Left lobe of liver (tissue), 2 donors: ENCODE results near the gene KCTD13. TPM values are rescaled to one million over a fixed set of nuclear protein-coding genes. Genes with fewer than 3 reads are reported as not detected.
"Not testable (repeated sequence)": the region's sequence is repeated elsewhere in the genome, so short reads cannot be mapped to it uniquely, and the experiment has no call there.

ENCODE experiments used
- ATAC-seq: fragments of 200-7000 bp; cut with Tn5 transposase; one replicate; pipeline ENCODE4 v1.9.1; 2020; ENCODE audit warnings: mild to moderate bottlenecking, moderate library complexity
- DNase-seq: peaks from one replicate; pipeline ENCODE4 v3.0.0-alpha.2; 2020; ENCODE audit warnings: low spot score
- total RNA-seq: library from RNA; stranded (reverse); gene quantifications from one replicate; pipeline ENCODE4 v1.2.1, GENCODE V29; 2021
- donor health status: DM: no; HTN: no; CAD: no; lungs with moderate emphysema.
- donor health status: DM: no; HTN: yes; CAD: no.

The KCTD13 gene
- total RNA-seq, 1 donor from 2014 or later: 9.8 TPM

GRCh38 chr16:29947897-29948296 is 21.9 kb upstream of the KCTD13 start:
- no peak for DNase-seq
- no peak for ATAC-seq

- ATAC-seq: no peak
- no peak for DNase-seq
Measured at GRCh38 chr16:29943846-29944799, 18.1 kb upstream of the KCTD13 start.

- ATAC-seq: no peak
- DNase-seq: no peak
Measured at GRCh38 chr16:29940656-29941055, 14.6 kb upstream of the KCTD13 start.

- not testable (repeated sequence) for ATAC-seq, DNase-seq
Measured at GRCh38 chr16:29931750-29932149, 5.7 kb upstream of the KCTD13 start.

DNA sequence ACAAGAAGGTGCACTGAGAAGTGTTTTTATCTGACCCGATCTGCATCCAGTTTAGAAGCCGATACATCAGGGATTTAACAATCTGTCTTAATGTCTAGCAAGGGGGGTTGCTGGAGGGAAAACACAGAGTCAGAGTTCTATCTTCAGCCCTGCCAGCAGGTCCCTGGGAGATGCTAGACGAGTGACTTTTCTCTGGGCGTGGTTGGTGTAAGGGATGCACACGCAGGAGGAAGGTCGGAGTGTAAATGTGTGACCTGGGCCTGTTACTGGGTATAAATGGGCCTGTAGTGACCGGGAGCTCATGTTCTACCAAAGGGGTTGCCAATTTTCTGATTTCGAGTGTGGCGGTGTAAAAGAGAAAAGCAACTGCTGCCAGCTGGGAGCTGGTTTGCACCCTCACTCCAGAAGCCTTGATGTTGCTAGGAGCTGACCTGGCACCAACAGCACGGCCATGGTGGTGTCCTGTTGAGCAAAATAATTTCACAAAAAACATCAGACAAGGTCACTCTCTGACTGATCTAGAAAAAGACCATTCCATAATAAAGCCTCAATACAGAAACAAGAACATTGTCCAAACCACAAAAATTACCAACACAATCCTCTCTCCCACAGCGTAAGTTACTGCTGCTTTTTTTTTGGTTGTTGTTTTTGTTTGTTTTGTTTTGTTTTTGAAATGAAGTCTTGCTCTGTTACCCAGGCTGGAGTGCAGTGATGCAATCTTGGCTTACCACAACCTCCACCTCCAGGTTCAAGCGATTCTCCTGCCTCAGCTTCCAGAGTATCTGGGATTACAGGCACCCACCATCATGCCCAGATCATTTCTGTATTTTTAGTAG is 1.3 kb upstream of the KCTD13 start:
- ATAC-seq (no peak), DNase-seq (no peak)

DNA sequence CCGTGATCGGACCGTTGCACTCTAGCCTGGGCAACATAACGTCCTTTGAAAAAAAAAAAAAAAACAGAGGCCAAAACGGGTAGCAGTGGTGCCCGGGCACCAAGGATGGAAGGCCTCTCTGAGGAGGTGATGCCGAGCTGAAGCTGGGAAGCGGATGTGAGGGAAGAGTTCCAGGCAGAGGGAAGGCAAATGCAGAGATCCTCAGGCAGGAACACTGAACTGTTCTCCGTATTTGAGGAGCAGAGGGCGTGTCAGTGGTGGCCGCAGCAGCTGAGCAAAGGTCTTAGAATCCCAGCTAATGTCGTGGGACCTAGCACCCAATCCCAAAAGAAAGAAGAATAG is 656 bp upstream of the KCTD13 start:
- ATAC-seq (peak; percentile 57), DNase-seq (no peak)

DNA sequence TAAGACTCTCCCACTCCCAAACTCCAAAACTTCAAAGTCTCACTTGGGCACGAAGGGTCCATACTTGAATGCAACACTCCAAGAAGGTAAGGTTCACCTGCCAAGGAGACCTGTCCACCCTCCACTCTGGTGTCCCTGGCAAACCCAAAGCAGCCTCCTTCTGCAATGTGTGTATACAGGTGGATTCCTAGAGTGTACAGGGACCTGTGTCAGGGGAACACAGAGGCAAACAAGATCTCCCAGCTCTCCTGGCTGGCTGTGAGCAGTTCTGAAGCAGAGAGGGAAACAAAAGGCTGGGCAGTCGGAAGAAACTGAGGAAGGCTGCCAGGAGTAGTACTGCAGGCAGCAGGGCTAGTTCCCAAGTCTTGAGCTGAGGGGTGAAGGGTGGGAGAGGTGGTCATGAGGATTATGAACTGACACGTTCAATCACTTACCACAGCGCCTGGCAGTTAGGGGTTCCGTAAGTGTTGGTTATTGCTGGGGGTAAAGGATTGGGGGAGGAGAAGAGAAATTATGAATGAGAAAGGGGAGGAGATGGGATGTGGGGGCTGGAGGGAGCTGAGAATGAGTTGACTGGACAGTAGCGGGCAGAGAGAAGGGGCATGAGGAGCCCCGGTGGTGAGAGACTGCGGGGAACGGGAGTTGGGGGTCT is 795 bp downstream of the KCTD13 start:
- ATAC-seq (no peak), DNase-seq (no peak)

- no peak for DNase-seq
Measured at GRCh38 chr16:29922986-29923501, 3.0 kb downstream of the KCTD13 start.

GRCh38 chr16:29922326-29922725 is 3.7 kb downstream of the KCTD13 start:
- ATAC-seq (no peak), DNase-seq (no peak)

More at GRCh38 chr16:29922986-29923501, 3.0 kb downstream of the KCTD13 start:
- ATAC-seq: no peak

- no peak for DNase-seq
- ATAC-seq: no peak
Measured at GRCh38 chr16:29921034-29921385, 5.0 kb downstream of the KCTD13 start.

DNA sequence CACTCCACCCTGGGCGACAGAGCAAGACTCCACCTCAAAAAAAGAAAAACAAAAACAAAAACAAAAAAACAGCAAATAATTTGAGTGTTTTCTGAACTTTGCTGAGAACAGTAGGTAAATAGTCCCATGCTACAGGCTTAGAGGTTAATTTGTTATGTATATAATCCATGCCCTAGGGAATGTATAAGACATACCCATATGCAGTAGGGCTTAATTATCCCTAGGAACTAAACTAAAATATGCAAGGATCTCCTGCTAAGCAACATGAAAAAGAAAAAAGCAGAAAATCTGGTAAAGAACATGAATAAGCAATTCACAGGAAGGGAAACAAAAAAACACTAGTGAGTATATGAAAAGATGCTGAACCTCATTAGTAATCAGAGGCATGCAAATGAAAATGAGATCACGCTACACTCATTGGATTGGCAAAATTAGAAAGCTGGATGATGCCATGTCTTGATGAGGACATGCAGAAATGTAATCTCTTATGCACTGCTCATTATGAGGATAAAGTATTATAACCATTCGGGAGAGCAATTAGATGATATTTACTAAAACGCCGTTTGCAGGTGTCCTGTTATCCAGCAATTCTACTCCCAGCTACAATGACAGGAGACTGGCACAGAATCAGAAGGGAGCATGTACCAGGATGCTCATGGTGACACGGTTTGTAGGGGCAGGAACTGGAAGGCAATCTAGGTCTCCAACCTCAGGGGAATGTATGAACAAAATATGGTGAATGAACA is 5.6 kb downstream of the KCTD13 start:
- DNase-seq (no peak), ATAC-seq (no peak)

- ATAC-seq (no peak), DNase-seq (no peak)
Measured at GRCh38 chr16:29916979-29917378, 9.0 kb downstream of the KCTD13 start.

GRCh38 chr16:29915590-29916247 is 10.3 kb downstream of the KCTD13 start:
- DNase-seq: no peak
- ATAC-seq: no peak

DNA sequence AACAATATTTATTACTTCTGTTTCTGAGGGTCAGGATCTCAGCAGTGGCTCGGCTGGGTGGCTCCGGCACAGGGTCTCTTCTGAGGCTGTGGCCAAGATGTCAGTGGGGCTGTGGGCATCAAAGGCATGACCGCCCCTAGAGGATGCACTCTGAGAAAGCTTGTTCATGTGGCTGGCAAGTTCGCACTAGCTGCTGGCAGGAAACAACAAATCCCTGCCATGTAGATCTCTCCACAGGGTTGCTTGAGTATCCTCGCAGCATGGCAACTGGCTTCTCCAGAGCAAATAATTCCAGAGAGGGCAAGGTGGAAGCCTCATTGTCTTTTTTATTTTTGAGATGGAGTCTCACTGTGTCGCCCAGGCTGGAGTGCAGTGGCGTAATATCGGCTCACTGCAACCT is 12.5 kb downstream of the KCTD13 start:
- no peak for DNase-seq
- no peak for ATAC-seq

- DNase-seq: no peak
- ATAC-seq: no peak
Measured at GRCh38 chr16:29912087-29912486, 13.9 kb downstream of the KCTD13 start.

DNA sequence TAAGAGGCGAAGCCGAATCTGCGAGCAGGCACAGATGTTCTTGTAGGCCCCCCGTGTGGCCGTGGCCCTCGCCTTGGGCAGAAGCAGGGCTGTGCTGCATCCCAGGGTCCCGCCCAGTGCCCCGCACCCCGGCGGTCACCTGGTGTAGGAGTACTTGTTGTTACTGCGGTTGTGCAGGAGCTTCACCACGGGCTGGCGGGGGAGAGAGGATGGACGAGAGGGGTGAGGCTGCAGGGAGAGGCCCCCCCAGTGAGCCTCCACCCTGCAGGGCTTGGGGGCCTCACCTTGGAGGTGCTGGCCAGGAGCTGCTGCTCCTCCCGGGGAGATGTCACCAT is 14.4 kb downstream of the KCTD13 start:
- no peak for ATAC-seq

GRCh38 chr16:29910819-29911675 is 15.0 kb downstream of the KCTD13 start:
- DNase-seq (no peak), ATAC-seq (no peak)

More for the DNA sequence above, 14.4 kb downstream of the KCTD13 start:
- no peak for DNase-seq

DNA sequence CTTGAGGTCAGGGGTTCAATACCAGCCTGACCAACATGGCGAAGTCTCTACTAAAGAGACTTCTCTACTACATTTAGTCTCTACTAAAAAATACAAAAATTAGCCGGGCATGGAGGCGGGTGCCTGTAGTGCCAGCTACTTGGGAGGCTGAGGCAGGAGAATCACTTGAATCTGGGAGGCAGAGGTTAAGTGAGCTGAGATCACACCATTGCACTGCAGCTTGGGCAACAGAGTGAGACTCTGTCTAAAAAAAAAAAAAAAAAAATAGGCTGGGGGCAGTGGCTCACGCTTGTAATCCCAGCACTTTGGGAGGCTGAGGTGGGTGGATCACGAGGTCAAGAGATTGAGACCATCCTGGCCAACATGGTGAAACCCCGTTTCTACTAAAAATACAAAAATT is 16.2 kb downstream of the KCTD13 start:
- DNase-seq, ATAC-seq: not testable (repeated sequence)

DNA sequence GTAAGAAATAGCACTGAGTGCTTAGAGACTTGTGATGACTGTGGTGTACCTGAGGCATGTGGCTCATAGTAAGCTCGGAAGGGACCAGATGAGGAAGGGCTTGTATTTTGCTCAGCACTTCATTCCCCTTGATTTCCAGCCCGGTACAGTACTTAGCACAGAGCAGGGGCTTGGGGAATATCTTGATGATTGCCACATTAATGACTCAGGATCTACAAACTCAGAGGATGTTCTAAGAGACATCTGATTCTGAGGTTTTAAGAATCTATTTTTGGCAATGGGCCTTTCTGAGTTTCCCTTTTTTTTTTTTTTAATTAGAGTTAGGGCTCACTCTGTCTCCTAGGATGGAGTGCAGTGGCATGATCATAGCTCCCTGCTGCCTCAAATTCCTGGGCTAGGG is 16.6 kb downstream of the KCTD13 start:
- DNase-seq: no peak
- ATAC-seq: no peak
